Measurements from ENCODE around the gene TSPAN14.

DNA sequence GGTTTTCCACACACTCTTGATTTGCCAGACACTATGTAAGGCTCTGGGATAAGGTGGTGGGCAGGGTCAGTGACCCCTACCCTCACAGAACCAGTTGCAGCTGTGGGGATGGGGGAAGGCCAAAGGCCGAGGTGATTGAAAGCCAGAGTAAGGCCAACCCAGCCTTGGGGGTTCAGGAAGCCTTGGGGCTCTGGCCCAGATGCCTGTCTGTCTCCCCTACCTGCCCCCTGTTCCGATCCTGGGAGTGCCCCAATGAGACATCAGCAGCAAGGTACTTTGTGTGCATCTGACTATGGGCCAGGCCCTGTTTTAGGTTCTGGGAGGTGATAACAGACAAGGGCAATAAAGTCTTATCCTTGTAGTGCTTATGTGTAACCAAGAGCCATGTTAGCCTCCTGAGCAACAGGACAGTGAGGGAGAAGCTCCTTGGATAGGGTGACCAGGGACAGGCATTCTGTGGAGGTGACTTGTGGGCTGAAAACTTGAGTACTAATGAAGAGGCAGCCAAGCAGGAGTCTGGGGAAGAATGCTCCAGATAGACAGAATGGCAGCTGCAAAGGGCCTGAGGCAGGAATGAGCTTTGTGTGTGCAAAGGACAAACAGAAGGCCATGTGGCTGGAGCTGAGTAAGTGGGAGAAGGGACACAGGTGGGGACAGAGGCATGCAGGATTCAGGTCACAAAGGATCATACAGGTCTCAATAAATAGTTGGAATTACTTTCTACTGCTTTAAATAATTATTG, 35.4 kb downstream of the TSPAN14 start:
- TF ChIP-seq, protein P1, sequence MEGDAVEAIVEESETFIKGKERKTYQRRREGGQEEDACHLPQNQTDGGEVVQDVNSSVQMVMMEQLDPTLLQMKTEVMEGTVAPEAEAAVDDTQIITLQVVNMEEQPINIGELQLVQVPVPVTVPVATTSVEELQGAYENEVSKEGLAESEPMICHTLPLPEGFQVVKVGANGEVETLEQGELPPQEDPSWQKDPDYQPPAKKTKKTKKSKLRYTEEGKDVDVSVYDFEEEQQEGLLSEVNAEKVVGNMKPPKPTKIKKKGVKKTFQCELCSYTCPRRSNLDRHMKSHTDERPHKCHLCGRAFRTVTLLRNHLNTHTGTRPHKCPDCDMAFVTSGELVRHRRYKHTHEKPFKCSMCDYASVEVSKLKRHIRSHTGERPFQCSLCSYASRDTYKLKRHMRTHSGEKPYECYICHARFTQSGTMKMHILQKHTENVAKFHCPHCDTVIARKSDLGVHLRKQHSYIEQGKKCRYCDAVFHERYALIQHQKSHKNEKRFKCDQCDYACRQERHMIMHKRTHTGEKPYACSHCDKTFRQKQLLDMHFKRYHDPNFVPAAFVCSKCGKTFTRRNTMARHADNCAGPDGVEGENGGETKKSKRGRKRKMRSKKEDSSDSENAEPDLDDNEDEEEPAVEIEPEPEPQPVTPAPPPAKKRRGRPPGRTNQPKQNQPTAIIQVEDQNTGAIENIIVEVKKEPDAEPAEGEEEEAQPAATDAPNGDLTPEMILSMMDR (optimal IDR thresholded peaks at IDR 0.05 in 1 of 3, IDR thresholded peaks at IDR 0.05 in 1 of 3, conservative IDR thresholded peaks at IDR 0.05 in 1 of 3; ENCODE audit: extremely low read depth in 1 of 3, insufficient read depth in 2 of 3, low read length in 3 of 3): no peak
- TF ChIP-seq EZH2 (IDR thresholded peaks at IDR 0.05; ENCODE audit: low read length): no peak
